T-helper 2 cell (primary cell): ENCODE data around the gene FKBP7.
"Not testable (repeated sequence)": the region's sequence is repeated elsewhere in the genome, so short reads cannot be mapped to it uniquely, and the experiment has no call there.

Experiments
- DNase-seq, 5 experiments: peaks; one replicate each; pipeline versions ENCODE4 v3.0.0 to v3.0.0-alpha.2; 2012 to 2022

The FKBP7 gene

DNA sequence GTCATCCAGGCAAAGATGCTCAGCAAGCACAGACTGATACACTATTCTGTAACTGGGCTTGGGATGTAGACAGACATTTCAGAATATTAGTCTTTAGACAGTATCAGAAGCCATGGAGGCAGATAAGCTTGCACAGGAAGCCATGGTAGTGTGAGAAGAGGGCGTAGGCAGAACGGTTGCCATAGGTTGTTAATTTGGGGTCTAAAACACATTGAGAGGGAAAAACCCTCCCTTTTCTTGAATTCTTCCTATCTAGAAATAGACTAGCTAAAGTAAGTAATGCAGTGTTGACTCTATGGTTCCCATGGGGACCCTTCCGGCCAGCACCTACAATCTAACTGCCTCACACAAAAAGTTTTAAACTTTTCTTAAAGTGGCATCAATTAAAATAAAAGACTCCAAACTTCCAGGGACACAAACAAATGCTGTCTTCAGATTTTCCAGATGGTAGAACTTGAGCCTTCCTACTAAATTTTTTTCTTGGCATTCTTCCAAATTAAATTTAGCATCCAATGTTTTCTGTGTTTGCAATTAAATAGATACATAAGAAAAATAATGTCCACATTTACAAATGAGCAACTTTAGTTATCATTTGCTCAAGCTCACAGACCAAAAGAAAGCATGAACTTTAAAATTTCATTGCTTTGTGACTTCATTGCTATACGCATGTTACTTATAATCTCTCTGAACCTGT lies 29.3 kb downstream of the FKBP7 start:
- peak in 2 of 5 experiments; percentile 8 to 21 for DNase-seq

GRCh38 chr2:178441426-178441825 lies 37.0 kb downstream of the FKBP7 start:
- no peak for DNase-seq

- DNase-seq = no peak
Measured at GRCh38 chr2:178436662-178437061, 41.7 kb downstream of the FKBP7 start.

DNA sequence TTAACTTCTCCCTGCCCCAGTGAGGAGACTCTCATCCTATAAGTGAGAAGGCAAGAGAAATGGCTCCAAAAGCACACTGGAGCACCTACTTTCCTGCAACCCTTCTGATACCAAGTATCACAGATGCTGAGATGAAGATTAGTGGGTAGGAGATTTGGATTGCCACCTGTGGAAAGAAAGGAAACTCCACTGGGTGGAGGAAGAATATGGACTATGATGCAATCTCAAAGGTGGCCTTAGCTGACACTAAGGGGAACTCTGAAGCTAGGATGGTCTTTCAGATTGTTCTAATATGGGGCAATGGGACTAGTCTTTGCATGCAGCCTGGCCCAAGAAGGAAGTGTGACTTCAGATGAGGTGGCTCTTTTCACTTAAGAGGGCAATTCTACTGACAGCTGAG lies 49.1 kb downstream of the FKBP7 start:
- no peak for DNase-seq

GRCh38 chr2:178428396-178428806 lies 50.0 kb downstream of the FKBP7 start:
- DNase-seq = no peak

DNA sequence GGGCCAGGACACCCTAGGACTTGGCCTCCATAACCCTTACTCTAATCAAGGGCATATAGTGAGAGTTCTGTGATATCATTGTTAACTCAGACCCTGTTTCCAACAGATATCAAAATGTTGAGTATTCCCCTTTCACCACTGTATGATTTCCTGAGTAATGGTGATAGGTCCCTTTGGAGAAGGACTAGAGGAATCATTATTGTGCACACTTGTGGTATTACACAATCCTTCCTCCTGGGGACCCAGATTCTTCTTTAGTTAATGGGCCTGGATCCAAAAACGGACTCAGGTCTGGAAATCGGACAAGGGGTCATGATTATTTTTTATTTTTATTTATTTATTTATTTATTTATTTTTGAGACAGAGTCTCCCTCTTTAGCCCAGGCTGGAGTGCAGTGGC lies 50.9 kb downstream of the FKBP7 start:
- no peak for DNase-seq

DNA sequence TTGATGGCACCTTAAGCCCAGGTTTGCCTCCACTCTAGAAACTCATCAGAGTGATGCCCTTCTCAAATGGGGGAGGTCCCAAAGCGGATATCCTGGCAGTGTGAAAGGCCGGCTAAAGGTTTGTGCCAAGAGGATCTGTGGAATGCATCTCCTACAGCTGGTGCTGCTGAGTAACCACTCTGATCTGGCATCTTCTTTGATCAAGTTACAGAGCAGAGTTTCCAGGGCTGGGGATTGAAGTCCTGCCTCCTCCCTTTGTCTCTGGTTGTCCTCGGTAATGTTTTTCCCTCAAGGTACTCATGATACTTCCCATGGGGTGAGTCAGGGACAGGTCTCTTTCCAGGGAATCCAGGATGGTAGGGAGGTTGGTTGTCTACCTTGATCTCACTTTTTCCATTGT lies 52.0 kb downstream of the FKBP7 start:
- DNase-seq = no peak

- DNase-seq = no peak
Measured at GRCh38 chr2:178425255-178425827, 53.1 kb downstream of the FKBP7 start.

- not testable (repeated sequence) for DNase-seq
Measured at GRCh38 chr2:178423746-178424145, 54.7 kb downstream of the FKBP7 start.

- DNase-seq = no peak
Measured at GRCh38 chr2:178422097-178422496, 56.3 kb downstream of the FKBP7 start.

- DNase-seq = no peak
Measured at GRCh38 chr2:178420463-178420999, 57.9 kb downstream of the FKBP7 start.

GRCh38 chr2:178419123-178419522 lies 59.3 kb downstream of the FKBP7 start:
- DNase-seq = peak in 1 of 5 experiments; percentile 50

DNA sequence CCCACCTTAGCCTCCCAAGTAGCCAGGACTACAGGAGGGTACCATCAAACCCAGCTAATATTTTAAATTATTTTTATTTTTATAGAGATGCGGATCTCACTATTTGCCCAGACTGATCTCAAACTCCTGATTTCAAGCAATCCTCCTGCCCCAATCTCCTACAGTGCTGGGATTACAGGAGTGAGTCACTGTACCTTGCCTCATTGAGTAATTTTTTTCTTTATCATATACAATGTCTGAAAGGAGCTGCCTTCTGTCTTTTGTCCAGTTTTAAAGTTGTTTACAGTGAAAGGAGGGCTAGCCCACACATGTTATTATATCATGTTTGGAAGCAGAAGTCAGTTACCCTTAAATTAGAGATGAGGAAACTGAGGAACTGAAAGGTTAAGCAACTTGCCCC lies 60.0 kb downstream of the FKBP7 start:
- DNase-seq = no peak

DNA sequence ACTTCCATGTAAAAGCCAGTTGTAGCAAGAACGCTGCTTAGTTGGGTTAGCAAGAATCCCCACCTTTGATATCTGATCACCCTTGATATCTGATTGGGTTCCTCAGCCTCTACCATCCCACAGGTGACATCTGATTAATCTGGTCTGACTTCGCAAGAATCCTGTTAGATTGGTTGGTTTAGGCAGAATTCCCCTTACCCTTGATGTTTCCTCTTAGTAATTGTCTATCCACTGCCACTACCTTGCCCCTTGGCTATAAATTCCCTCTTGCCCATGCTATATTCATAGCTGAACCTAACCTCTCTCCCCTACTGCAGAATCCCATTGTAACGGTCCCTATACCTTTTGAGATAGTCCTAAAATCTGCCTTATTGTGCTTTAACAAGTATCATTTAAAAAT lies 60.5 kb downstream of the FKBP7 start:
- DNase-seq = no peak

DNA sequence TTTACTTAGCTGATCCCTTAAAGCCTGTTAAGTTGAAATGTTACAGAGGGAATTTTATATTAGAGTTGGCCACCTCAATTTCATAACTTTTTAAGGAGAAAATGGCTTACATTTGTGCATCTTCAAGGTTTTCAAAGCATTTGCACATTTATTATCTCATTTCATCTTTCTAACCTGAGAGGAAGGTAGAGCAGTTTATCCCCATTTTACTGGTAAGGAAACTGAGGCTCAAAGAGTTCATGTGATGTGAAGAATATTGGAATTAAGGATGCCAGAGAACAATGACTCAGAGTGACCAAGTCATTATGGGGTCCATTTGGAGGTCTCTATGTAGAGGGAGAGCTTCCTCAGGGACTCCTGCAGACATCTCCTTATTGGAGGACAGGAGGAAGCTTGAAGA lies 62.4 kb downstream of the FKBP7 start:
- DNase-seq = no peak

GRCh38 chr2:178414266-178415247 lies 63.8 kb downstream of the FKBP7 start:
- DNase-seq = peak; percentile 41 to 94 (median 64)
